RCC 7860 (cell line): ENCODE measurements around the gene S1PR2.
"Not testable (repeated sequence)": the region's sequence is repeated elsewhere in the genome, so short reads cannot be mapped to it uniquely, and the experiment has no call there.

Experiments used
- DNase-seq: peaks from one replicate; pipeline ENCODE4 v3.0.0-alpha.2; 2015; ENCODE audit warnings: low spot score
- FAIRE-seq: peaks from 2 replicates; lab custom pipeline; 2012; peaks lifted over from hg19 to GRCh38; lab: Jason Lieb, UNC

Gene S1PR2

DNA sequence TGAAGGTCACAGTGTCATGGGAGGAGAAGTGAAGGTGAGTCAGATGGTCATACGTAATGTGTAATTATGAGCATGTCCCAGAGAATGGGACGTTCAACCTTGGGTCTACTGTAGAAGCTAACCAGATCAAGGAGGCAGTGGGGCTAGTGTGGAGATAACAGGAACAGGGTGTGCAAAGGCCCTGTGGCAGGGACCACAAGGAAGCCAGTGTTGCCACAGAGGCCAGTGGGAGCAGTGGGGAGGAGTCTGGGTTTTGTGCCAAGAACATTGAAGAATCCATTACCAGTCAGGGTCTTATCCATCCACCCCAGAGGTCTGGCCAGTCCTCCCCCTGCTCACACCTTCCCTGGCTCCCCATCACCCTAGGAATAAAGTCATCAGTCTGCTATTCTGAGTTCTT, 24.2 kb upstream of the S1PR2 start:
- no peak for DNase-seq
- no peak for FAIRE-seq

DNA sequence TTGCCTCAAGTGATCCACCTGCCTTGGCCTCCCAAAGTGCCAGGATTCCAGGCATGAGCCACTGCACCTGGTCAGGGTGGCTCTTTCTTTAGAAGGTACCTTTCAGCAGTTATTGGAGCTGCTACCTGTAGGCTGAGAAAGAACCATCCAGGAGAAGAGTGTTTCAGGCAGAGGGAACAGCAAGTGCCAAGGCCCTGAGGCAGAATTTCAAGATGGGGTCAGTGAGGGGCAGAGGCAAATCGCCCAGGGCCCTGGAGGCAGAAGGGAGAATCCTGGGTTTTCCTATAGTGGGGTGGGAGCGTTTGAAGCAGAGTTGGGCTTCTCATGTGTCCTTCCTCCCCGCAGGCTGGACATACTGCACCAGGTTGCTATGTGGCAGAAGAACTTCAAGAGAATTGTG, 23.1 kb upstream of the S1PR2 start:
- FAIRE-seq (no peak), DNase-seq (no peak)

DNA sequence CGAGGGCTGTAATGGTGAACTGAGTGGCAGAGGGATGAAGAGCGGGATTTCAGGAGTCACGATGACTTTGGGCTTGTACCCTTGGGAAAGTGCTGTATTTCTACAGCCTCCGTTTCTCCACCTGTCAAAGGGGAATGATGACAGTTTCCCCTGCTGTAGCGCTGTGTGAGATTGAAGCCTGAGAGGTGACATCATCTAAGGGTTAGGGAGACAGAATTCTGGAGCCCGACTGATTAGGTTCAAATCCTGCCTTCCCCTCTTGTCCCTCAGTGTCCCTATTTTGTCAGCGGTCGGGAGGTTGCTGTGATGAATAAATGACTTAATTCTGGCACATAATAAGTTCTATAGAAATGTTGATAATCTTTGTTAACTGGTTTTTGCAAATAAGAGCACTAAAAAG, 21.6 kb upstream of the S1PR2 start:
- DNase-seq = no peak

DNA sequence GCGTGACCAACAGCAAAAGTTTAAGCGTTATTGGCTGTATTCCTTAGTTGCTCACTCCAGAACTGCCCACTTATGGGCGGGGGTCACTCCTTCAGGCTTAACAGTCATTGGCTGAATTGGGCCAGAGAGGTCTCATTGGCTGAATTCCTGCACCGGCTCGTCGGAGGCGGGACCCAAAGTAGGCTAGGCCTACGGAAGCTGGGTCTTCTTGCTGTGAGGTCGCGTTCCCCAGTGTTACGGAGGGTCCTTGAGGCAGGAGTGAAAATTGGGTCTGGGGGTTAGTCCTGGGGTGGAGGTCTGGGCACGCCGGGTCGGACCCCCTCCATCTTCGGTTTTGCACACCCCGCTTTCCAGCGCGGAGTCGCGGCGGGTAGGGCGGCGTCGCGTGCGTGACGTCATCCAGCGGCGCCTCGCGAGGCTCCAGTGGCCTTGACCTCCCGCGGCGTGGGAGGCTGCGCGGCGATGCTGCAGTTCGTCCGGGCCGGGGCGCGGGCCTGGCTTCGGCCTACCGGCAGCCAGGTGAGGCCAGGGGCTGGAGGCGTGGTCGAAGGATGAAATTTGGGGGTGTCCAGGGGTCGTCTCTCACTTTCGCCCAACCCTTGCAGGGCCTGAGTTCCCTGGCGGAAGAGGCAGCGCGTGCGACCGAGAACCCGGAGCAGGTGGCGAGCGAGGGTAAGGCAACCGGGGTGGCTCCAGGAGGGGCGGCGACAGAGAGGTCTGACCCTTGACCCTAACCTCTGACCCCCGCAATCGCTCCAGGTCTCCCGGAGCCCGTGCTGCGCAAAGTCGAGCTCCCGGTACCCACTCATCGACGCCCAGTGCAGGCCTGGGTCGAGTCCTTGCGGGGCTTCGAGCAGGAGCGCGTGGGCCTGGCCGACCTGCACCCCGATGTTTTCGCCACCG, 20.9 kb upstream of the S1PR2 start, which contains the start of gene MRPL4:
Gene MRPL4, plus strand, starts transcription at position 423 of the 903 bp plus-strand sequence. Its CDS starts 40 bp downstream, at position 463.
- DNase-seq (peak; percentile 98), FAIRE-seq (peak; percentile 94)

More for the DNA sequence above, 21.6 kb upstream of the S1PR2 start:
- FAIRE-seq = no peak

DNA sequence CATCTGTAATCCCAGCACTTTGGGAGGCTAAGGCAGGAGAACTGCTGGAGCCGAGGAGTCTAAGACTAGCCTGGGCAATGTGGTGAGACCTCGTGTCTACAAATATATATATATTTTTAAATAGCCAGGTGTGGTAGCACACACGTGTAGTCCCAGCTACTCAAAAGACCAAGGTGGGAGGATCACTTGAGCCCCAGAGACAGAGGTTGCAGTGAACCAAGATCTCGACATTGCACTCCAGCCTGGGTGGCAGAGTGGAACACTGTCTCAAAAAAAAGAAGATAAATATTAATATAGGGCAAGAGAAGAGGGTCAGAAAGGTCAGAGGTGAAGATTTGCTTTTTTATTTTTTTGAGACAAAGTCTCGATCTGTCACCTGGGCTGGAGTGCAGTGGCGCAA, 15.4 kb upstream of the S1PR2 start:
- no peak for FAIRE-seq

DNA sequence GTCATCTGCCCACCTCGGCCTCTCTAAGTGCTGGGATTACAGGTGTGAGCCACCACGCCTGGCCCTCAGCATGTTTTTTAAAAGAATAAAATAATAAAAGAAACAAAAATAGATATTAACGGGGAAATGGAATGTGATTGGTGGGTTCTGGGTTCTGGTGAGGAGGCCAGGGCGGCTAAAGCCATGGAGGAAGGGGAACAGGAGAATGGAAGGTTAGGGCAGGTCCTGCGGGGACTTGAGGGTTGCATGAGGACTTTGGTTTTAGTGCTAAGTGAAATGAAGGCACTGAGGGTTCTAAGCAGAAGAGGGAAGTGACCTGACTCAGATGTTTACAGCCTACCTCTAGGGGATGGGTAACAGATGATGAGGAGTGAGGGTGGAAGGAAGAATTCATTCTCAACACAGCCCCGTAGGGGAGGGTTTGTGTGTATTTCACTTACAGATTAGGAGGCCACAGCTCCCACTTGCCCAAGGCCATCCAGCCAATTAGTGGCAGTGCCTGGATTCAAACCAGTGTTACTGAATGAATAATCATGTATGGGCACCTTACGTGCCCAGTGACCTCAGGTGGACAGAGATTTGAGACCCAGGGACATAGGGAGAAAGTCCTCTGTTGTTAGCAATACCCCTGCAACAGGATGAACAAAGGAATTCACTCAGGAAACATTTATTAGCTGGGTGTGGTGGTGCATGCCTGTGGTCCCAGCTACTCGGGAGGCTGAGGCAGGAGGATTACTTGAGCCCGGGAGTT, 14.2 kb upstream of the S1PR2 start:
- FAIRE-seq (no peak), DNase-seq (no peak)

More for the DNA sequence above, 15.4 kb upstream of the S1PR2 start:
- no peak for DNase-seq

DNA sequence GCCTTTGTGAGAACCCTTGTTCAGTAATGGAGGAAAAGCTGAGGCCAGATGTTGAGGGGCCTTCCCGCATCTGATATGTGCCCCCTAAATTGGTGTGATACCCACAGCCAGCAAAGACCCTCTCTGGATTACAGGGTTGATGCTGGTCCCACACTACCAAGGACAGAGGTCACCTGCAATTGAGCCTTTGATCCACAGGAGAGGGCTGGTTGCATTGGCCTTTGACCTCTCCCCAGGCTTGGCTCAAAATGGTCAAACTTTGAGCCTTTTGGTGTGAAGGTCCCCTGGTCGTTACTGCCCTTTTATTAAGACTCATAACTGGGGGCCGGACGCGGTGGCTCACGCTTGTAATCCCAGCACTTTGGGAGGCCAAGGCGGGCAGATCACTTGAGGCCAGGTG, 12.5 kb upstream of the S1PR2 start:
- no peak for FAIRE-seq
- DNase-seq = no peak

DNA sequence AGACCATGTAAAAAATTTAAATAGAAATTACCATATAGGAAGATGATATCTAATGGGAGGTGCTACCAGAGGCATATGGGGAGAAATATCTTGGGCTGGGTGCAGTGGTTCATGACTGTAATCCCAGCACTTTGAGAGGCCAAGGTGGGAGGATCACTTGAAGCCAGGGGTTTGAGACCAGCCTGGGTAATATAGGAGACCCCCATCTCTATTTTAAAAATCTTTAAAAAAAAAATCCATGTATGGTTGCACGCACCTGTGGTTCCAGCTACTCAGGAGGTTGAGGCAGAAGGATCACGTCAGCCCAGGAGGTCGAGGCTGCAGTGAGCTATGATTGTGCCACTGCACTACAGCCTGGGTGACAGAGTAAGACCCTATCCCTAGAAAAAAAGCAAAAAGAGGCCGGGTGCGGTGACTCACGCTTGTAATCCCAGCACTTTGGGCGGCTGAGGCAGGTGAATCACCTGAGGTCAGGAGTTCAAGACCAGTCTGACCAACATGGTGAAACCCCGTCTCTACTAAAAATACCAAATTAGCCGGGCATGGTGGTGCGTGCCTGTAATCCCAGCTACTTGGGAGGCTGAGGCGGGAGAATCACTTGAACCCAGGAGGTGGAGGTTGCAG, 10.8 kb upstream of the S1PR2 start:
- FAIRE-seq, DNase-seq: not testable (repeated sequence)

DNA sequence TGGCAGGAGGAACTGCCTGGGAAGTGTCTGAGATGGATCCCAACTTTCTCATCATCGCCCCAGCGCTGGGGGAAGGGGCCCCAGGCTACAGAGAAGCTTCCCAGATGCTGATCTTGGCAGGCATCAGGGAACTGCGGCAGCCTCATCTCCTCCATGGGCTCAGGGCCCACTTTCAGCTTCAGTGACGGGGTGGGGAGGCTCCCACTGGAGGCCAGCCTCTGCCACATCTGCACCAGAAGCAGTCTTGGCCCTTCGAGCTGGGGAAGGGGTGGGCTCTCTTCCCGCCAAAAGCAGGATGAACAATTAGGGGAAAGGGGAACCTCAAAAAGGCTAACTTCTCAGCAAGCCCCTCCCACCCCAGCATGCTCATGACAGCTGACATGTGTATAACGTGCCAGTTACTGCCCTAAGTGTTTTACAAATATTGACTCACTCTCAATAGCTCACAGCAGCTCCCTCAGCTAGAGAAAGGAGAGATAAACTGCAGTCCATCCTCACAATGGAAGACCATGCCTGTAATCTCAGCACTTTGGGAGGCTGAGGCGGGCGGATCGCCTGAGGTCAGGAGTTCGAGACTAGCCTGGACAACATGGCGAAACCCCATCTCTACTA, 7.1 kb upstream of the S1PR2 start:
- FAIRE-seq = no peak

DNA sequence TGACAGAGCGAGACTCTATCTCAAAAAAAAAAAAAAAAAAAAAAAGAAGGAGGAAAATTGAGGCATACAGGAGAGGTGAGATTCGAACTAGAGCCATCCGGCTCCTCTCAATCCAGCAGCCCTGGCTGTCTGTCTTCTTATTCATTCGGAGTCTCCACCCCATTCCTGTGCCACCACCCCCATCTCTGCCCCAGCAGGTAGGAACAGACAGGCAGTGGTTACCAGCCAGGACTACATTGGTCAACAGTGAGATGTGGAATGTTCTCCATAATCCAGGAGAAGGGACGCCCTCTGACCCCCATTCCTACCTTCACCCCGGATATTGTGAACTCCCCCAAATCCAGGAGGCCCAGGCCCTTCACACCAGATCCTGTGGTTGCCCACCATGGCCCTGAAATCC, 6.6 kb upstream of the S1PR2 start:
- FAIRE-seq (no peak), DNase-seq (no peak)

More for the DNA sequence above, 7.1 kb upstream of the S1PR2 start:
- DNase-seq = no peak

DNA sequence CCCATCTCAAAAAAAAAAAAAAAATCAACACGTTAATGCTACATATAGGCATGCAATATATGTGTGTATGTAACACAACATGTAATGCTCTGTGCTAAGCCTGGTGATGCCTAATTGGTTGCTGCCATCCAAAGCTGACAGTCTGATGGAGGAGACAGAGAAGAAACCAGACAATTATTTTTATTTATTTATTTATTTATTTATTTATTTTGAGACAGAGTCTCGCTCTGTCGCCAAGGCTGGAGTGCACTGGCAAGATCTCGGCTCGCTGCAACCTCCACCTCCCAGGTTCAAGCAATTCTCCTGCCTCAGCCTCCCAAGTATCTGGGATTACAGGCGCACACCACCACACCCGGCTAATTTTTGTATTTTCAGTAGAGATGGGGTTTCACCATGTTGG, 4.3 kb upstream of the S1PR2 start:
- DNase-seq, FAIRE-seq: not testable (repeated sequence)

DNA sequence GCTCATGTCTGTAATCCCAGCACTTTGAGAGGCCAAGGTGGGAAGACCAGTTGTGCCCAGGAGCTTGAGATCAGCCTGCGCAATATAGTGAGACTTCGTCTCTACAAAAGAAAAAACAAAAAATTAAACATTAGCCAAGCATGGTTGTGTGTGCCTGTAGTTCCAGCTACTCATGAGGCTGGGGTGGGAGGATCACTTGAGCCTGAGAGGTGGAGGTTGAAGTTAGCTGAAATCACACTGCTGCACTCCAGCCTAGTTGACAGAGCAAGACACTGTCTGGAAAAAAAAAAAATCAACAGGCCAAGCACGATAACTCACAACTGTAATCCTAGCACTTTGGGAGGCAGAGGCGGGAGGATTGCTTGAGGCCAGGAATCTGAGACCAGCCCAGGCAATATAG, 3.9 kb upstream of the S1PR2 start:
- FAIRE-seq = no peak
- DNase-seq = no peak

DNA sequence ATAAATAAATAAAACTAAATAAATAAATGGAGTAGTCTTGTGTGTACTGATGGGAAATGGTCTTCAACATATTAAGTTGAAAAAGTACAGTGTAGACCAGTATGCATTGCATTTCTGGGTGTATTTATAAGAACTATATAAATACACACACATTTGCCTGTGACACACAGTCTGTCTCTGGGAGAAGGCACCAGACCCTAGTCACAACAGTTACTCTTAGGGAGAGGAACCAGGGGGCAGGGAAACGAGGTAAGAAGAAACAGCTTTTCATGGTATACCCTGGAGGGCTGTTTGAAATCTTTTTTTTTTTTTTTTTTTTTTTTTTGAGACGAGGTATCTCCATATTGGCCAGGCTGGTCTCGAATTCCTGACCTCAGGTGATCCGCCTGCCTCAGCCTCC, 2.8 kb upstream of the S1PR2 start:
- DNase-seq (no peak), FAIRE-seq (no peak)

DNA sequence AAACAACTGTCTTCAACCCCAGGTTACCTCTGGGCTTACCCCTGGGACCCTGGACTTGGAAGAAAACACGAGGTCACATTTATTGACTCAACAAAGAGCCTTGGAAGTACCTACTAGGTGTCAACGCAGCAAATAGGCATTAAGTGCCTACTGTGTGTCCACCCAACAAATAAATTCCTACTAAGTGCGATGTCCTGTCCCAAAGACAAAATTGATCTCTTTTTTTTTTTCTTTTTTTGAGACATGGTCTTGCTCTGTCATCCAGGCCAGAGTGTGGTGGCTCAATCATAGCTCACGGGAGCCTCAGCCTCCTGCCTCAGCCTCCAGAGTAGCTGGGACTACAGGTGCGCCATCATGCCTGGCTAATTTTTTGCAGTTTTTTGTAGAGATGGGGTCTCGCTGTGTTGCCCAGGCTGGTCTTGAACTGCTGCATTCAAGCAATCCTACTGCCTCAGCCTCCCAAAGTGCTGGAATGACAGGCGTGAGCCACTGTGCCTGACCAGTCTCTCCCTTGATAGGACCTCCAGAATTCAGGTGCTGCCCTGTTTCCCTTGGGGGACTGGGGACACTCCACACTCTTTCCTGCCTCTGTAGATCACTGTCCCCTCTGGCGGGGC, 589 bp upstream of the S1PR2 start:
- FAIRE-seq = no peak
- no peak for DNase-seq

DNA sequence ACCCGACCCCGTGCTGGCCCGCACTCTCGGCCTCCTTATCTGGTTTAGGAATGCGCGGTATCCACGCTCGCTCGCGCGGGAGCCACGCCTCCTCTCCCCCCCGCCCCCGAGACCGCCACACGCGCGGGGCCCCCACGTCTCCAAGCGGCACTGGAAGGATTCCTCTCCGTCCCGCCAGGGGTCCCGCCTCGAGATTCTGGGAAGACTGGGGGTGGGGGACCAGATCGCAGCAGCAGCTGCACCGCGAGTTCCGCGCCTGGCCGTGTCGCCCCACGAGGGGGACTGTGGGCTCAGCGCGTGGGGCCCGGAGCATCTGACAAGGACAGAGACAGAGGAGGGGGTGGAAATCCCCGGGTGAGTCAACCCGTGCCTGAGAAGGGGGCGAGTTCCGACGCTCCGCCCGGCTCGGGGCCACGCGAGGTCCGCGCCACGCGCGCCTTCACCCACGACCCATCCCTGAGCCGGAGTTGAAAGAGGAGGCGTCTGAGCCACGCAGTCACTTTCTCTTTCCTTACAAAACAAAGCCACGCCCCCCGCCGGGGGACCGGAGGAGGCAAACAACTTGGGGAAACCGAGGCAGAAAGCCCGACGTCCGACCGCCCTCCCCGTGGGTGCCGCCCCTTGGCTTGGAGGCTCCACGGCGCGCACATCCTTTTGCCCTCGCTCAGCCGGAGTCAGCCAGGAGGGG, 814 bp downstream of the S1PR2 start:
- DNase-seq (no peak), FAIRE-seq (no peak)

DNA sequence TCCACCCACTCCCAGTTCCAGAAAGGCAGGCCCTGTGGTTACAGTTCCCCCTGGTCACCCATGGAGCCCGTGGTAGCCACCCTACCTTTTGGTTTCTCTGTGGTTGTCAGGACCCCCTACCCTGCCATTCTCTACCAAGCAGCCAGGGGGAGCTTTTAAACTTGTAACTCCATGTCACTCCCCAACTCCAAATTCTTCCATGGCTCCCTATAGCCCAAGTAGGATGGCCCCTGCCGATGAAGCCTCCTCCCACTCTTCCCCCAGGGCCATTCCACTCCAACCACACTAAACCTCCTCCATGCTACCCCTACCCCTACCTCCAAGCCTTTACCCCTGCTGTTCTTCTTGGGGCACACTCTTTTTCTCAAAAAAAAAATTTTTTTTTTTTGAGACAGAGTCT, 2.2 kb downstream of the S1PR2 start:
- DNase-seq = no peak
- no peak for FAIRE-seq

DNA sequence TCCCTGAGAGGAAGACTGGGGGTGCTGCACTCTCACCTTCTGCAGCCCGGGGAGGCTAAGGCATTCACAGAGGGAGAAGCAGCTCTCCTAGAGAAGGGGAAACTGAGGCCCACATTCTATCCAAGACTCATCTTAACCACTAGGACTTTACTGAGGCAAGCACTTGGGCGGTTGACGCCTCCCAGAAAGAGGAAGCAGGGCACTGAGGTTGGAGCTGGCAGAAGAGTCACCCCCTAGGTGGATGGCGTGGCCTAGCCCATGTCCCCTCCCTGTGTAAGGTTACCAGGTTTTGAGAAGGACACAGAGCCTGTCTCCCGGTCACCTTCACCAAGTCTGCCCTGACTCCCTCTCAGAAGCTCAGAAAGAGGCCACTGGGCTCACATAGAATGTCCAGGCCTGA, 2.7 kb downstream of the S1PR2 start:
- no peak for FAIRE-seq

DNA sequence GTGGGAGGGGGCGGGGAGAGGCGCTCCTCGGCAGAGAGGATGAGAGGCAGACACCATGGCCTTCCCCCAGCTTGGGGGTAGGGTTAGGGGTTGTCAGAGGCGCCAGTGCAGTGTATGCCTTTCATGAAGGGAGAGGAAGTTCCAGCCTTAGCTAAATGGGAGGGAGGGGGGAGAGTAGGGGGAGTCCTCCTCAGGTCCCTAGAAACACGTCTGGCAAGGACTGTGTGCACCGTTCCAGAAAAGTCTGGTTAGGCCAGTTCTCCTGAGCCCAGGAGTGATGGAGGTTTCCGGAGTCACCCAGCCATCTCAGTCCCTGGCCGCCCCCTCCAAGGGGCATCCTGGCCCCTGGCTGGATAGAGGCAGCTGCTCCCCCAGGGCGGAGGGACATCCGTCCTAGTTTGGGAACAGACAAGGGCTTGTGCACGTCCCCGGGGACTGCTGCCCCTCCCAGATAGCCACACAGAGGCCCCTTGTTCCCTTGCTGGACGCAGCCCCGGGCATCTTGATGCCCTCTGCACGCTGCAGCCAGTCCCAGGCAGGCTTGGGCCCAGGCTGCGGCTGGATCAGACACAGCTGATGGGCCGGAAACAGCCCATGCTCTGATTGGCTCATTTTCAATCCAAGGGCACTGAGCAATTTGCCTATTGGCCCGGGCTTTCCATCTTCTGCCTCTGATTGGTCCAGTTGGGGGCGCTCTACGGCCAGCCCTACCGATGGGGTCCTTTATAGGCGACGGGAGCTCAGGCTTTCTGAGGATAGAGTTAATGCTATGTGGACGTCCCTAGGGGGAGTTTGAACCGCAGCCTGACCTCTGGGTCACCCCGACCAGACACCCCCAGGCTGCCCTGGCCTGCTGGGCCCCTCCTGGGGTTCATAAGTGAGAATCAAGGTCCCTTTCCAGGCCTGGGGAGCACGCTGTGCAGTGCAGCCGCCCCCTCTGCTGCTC, 3.8 kb downstream of the S1PR2 start:
- DNase-seq = no peak
- no peak for FAIRE-seq

More for the DNA sequence above, 2.7 kb downstream of the S1PR2 start:
- no peak for DNase-seq
